H1 (cell line): Measurements from ENCODE around the gene SPSB1. TPM values are rescaled to one million over a fixed set of nuclear protein-coding genes. Genes with fewer than 3 reads are reported as not detected.
A peak's percentile ranks its signal among the peaks of the same experiment; 100 is the strongest.

ENCODE experiments used
- CTCF ChIA-PET: fragments of 300-600 bp; sonication (Branson Sonifier 250); formaldehyde crosslinking; loops from one replicate; lab custom pipeline; 2021; ENCODE audit not compliant: partially characterized antibody; lab: Charles Lee
- POLR2A ChIA-PET: fragments of 300-600 bp; sonication (Branson Sonifier 250); formaldehyde crosslinking; loops from one replicate; lab custom pipeline; 2021; ENCODE audit warnings: inconsistent platforms; ENCODE audit not compliant: partially characterized antibody; lab: Charles Lee
- DNase-seq, 2 experiments: peaks; one replicate each; pipeline versions ENCODE4 v3.0.0 to v3.0.0-alpha.2; 2010 to 2022; ENCODE audit warnings: low spot score in 2 of 2, low read depth in 1 of 2, mixed read lengths in 1 of 2
- FAIRE-seq: peaks from 2 replicates; lab custom pipeline; 2011; peaks lifted over from hg19 to GRCh38; lab: Jason Lieb, UNC
- H2AFZ ChIP-seq: 2 replicates; pipeline ENCODE4 v1.8.1; 2012; ENCODE audit warnings: low read length, inconsistent platforms
- H2AK5ac ChIP-seq: 2 replicates; pipeline ENCODE4 v1.6.1; 2013; ENCODE audit warnings: low read depth, low read length
- H2BK120ac ChIP-seq: replicated peaks from 2 replicates; pipeline ENCODE3; 2013; ENCODE audit warnings: low read depth, low read length, inconsistent platforms
- H2BK12ac ChIP-seq: 2 replicates; pipeline ENCODE4 v1.6.1; 2013; ENCODE audit warnings: low read depth, low read length
- H2BK15ac ChIP-seq: 2 replicates; pipeline ENCODE4 v1.6.1; 2013; ENCODE audit warnings: low read length
- H2BK20ac ChIP-seq: 2 replicates; pipeline ENCODE4 v1.6.1; 2013; ENCODE audit warnings: low read length
- H2BK5ac ChIP-seq: 2 replicates; pipeline ENCODE4 v1.6.1; 2013; ENCODE audit warnings: low read depth, low read length
- H3K14ac ChIP-seq: 2 replicates; pipeline ENCODE4 v1.6.1; 2013; ENCODE audit warnings: inconsistent platforms; ENCODE audit not compliant: insufficient read length
- H3K18ac ChIP-seq: 2 replicates; pipeline ENCODE4 v1.6.1; 2013; ENCODE audit warnings: low read length; ENCODE audit errors: extremely low read depth
- H3K23ac ChIP-seq: 2 replicates; pipeline ENCODE4 v1.6.1; 2013; ENCODE audit warnings: inconsistent platforms; ENCODE audit not compliant: insufficient read length
- H3K23me2 ChIP-seq: 2 replicates; pipeline ENCODE4 v1.6.1; 2013; ENCODE audit warnings: low read depth, low read length
- H3K27ac ChIP-seq: 2 replicates; pipeline ENCODE4 v1.6.1; 2011; ENCODE audit warnings: low read depth, low read length, inconsistent platforms
- H3K27me3 ChIP-seq, 4 experiments: replicated peaks in 1 of 4; 1 replicate in 1 of 4; 2 replicates in 3 of 4; pipeline versions ENCODE4 v1.6.1 to v1.8.1; 2011 to 2013; ENCODE audit warnings: low read length in 3 of 4, mild to moderate bottlenecking in 3 of 4, inconsistent platforms in 2 of 4, mixed read lengths in 2 of 4, moderate library complexity in 1 of 4; ENCODE audit not compliant: control insufficient read depth in 3 of 4, insufficient read depth in 3 of 4; ENCODE audit errors: extremely low read depth in 1 of 4
- H3K36me3 ChIP-seq, 4 experiments: 2 replicates each; pipeline versions ENCODE4 v1.6.1 to v1.8.1; 2011 to 2013; ENCODE audit warnings: mild to moderate bottlenecking in 4 of 4, low read length in 3 of 4, moderate library complexity in 2 of 4, control low read depth in 1 of 4, inconsistent platforms in 1 of 4; ENCODE audit not compliant: insufficient read depth in 4 of 4, control insufficient read depth in 2 of 4
- H3K4ac ChIP-seq: replicated peaks from 2 replicates; pipeline ENCODE3; 2013; ENCODE audit warnings: low read length, low read depth, mixed read lengths, inconsistent platforms; ENCODE audit not compliant: insufficient read length
- H3K4me1 ChIP-seq, 4 experiments: replicated peaks in 1 of 4; 1 replicate in 1 of 4; 2 replicates in 3 of 4; pipeline versions ENCODE4 v1.6.1 to v1.8.1; 2011 to 2013; ENCODE audit warnings: low read length in 3 of 4, inconsistent platforms in 2 of 4, mixed read lengths in 1 of 4; ENCODE audit not compliant: insufficient read depth in 4 of 4, control insufficient read depth in 3 of 4
- H3K4me2 ChIP-seq, 2 experiments: 2 replicates each; pipeline versions ENCODE4 v1.6.1 to v1.8.1; 2011 to 2013; ENCODE audit warnings: low read depth in 2 of 2, low read length in 2 of 2, control low read depth in 1 of 2, inconsistent platforms in 1 of 2, mild to moderate bottlenecking in 1 of 2; ENCODE audit not compliant: insufficient read depth in 1 of 2
- H3K4me3 ChIP-seq, 4 experiments: fragments of 200-600, 300-600 bp in 1 of 4; sonication (generic), shearing (Covaris generic), sonication (Bioruptor Twin) in 1 of 4; 2 replicates each; pipeline versions ENCODE4 v1.5.1 to v1.8.1; 2011 to 2016; ENCODE audit warnings: low read length in 4 of 4, low read depth in 3 of 4, control low read depth in 2 of 4, inconsistent platforms in 2 of 4, mild to moderate bottlenecking in 2 of 4, mixed read lengths in 1 of 4, moderate library complexity in 1 of 4; ENCODE audit not compliant: insufficient read depth in 2 of 4; ENCODE audit errors: extremely low read depth in 1 of 4
- H3K56ac ChIP-seq: replicated peaks from 2 replicates; pipeline ENCODE3; 2013; ENCODE audit warnings: low read depth, mild to moderate bottlenecking, mixed read lengths, low read length, inconsistent platforms; ENCODE audit not compliant: insufficient read length
- H3K79me1 ChIP-seq: 2 replicates; pipeline ENCODE4 v1.6.1; 2013; ENCODE audit warnings: low read depth, low read length, control low read depth
- H3K79me2 ChIP-seq, 2 experiments: 2 replicates each; pipeline versions ENCODE4 v1.6.1 to v1.8.1; 2012 to 2013; ENCODE audit warnings: low read length in 2 of 2, mild to moderate bottlenecking in 2 of 2, inconsistent platforms in 1 of 2; ENCODE audit not compliant: insufficient read depth in 2 of 2, control insufficient read depth in 1 of 2
- H3K9ac ChIP-seq, 4 experiments: replicated peaks in 1 of 4; 1 replicate in 1 of 4; 2 replicates in 3 of 4; pipeline versions ENCODE4 v1.6.1 to v1.8.1; 2011 to 2013; ENCODE audit warnings: low read depth in 3 of 4, low read length in 3 of 4, control low read depth in 2 of 4, mild to moderate bottlenecking in 2 of 4, moderate library complexity in 2 of 4, inconsistent platforms in 1 of 4; ENCODE audit errors: extremely low read depth in 1 of 4
- H3K9me3 ChIP-seq, 2 experiments: 2 replicates each; pipeline versions ENCODE4 v1.6.1 to v1.8.1; 2012 to 2013; ENCODE audit warnings: mild to moderate bottlenecking in 2 of 2, moderate library complexity in 2 of 2, control low read depth in 1 of 2, inconsistent platforms in 1 of 2, low read depth in 1 of 2, low read length in 1 of 2, mixed read lengths in 1 of 2; ENCODE audit not compliant: insufficient read depth in 2 of 2
- H4K20me1 ChIP-seq, 2 experiments: replicated peaks in 1 of 2; 2 replicates each; pipeline versions ENCODE3 to v1.8.1; 2011 to 2013; ENCODE audit warnings: inconsistent platforms in 2 of 2, low read length in 2 of 2, mild to moderate bottlenecking in 1 of 2; ENCODE audit not compliant: insufficient read depth in 2 of 2, control insufficient read depth in 1 of 2
- H4K5ac ChIP-seq: 2 replicates; pipeline ENCODE4 v1.6.1; 2013; ENCODE audit warnings: low read length, low read depth, mixed read lengths, inconsistent platforms; ENCODE audit not compliant: insufficient read length
- H4K8ac ChIP-seq: 2 replicates; pipeline ENCODE4 v1.8.0; 2013; ENCODE audit warnings: mild to moderate bottlenecking, moderate library complexity, low read length, inconsistent platforms; ENCODE audit not compliant: insufficient read depth; ENCODE audit errors: extremely low read depth
- H4K91ac ChIP-seq: replicated peaks from 2 replicates; pipeline ENCODE3; 2013; ENCODE audit warnings: low read length, mixed read lengths, inconsistent platforms; ENCODE audit not compliant: insufficient read length
- EGR1 ChIP-seq: IDR thresholded peaks from 2 replicates; pipeline ENCODE4 v1.6.1; 2011; ENCODE audit warnings: low read depth, low read length, borderline replicate concordance
- MAX ChIP-seq: IDR thresholded peaks from 2 replicates; pipeline ENCODE4 v1.6.1; 2012; ENCODE audit warnings: inconsistent platforms
- NANOG ChIP-seq: IDR thresholded peaks from 2 replicates; pipeline ENCODE4 v1.6.1; 2011; ENCODE audit warnings: low read length, low read depth, mild to moderate bottlenecking, inconsistent platforms; ENCODE audit not compliant: insufficient read depth, poor library complexity, severe bottlenecking
- SP1 ChIP-seq: IDR thresholded peaks from 2 replicates; pipeline ENCODE4 v1.6.1; 2011; ENCODE audit warnings: low read depth, low read length
- SP4 ChIP-seq: IDR thresholded peaks from 2 replicates; pipeline ENCODE4 v1.6.1; 2012; ENCODE audit warnings: low read length, inconsistent platforms
- TCF12 ChIP-seq: IDR thresholded peaks from 2 replicates; pipeline ENCODE4 v1.6.1; 2011; ENCODE audit warnings: low read depth, mild to moderate bottlenecking, low read length
- YY1 ChIP-seq: IDR thresholded peaks from 2 replicates; pipeline ENCODE4 v1.6.1; 2011; ENCODE audit warnings: low read depth, mild to moderate bottlenecking, low read length
- WGBS, 2 experiments: shearing (Covaris generic) in 1 of 2; methylation state at CpG; one replicate each; pipeline versions ENCODE4 v1.1.6 to v1.1.7; 2013 to 2015; ENCODE audit warnings: low lambda C conversion rate in 2 of 2, mixed read lengths in 2 of 2, inconsistent platforms in 1 of 2, low coverage in 1 of 2, missing lambda C conversion rate in 1 of 2; ENCODE audit not compliant: insufficient replicate concordance in 2 of 2, insufficient coverage in 1 of 2, insufficient read length in 1 of 2; ENCODE audit errors: extremely low coverage in 1 of 2, missing lambda C conversion rate in 1 of 2; 5-methylcytosine and 5-hydroxymethylcytosine counted together
- polyA plus RNA-seq, 7 experiments: library from polyadenylated mRNA; depleted of rRNA in 3 of 7; stranded (reverse) in 5 of 7; unstranded in 2 of 7; fragments of >200 nt in 5 of 7; fragments of 200-250 nt in 2 of 7; gene quantifications; 1 replicate in 5 of 7; 2 replicates in 1 of 7; 4 replicates in 1 of 7; pipeline versions ENCODE4 v1.2.1 to v1.2.3, GENCODE V29; 2011 to 2013; ENCODE audit warnings: missing spikeins in 2 of 7, mixed read lengths in 2 of 7
- total RNA-seq: library from RNA; stranded (reverse); fragmentation: NEBNext Ultra II Directional; extraction: Animal tissue kit (Norgen Biotek cat#: 25700); gene quantifications from 2 replicates; pipeline ENCODE4 v1.2.1, GENCODE V29; 2021

Gene SPSB1
- total and polyA plus RNA-seq, 2 of the 8 experiments (the other 6 are each of a cell fraction or from before 2014, with no cell fraction given), result 5.3 to 6.4 TPM

- H3K56ac ChIP-seq, result no peak overlapping the region
- ChIA-PET POLR2A (interaction anchor here (0.7 to 2.2 kb wide), 4 partner anchors 8 to 53 kb away, joined by 3 to 8 read pairs (median 4); no protein-coding TSS in a partner anchor), CTCF (interaction anchor here (1.6 to 3.3 kb wide), 5 partner anchors 14 to 171 kb away, joined by 4 to 11 read pairs (median 7); no protein-coding TSS in a partner anchor)
- no peaks in the 10 kb centered on the region; the same call in 1 of the 2 replicates for H3K79me1 ChIP-seq
- no peaks in the 10 kb centered on the region for H3K23me2 ChIP-seq
- peak overlapping the region in 1 of 4 experiments; percentile 9; a peak in 1 of 8 replicates for H3K4me3 ChIP-seq
- H2BK120ac ChIP-seq, result no peak overlapping the region
- TF ChIP-seq SP4 (no peak), MAX (peak; percentile 31; the same call in 1 of the 2 replicates), YY1 (peak; percentile 49), TCF12 (0 out of 2 replicates have a peak, but pooled peaks have one; percentile 18), NANOG (peak; percentile 42), EGR1 (no peak), SP1 (peak; percentile 37; the same call in 1 of the 2 replicates)
- H4K91ac ChIP-seq, result peak overlapping the region; percentile 77
- H2BK5ac ChIP-seq, result peak overlapping the region; percentile 48; the same call in 1 of the 2 replicates
- no peaks in the 10 kb centered on the region for H3K9me3 ChIP-seq
- peaks cover 0 to 4% of the 10 kb centered on the region in 2 experiments for H4K20me1 ChIP-seq
- FAIRE-seq (peak; percentile 83), DNase-seq (peak in 1 of 2 experiments; percentile 61)
- no peak overlapping the region for H2BK15ac ChIP-seq
- no peak overlapping the region for H2AFZ ChIP-seq
- H3K36me3 ChIP-seq, result no peaks in the 10 kb centered on the region
- no peak overlapping the region for H3K23ac ChIP-seq
- H3K9ac ChIP-seq, result no peak overlapping the region; a peak in 1 of 7 replicates
- H2AK5ac ChIP-seq, result peak overlapping the region; percentile 11; the same call in 1 of the 2 replicates
- no peak overlapping the region for H3K4ac ChIP-seq
- no peak overlapping the region for H3K14ac ChIP-seq
- H3K4me2 ChIP-seq, result peak overlapping the region; percentile 55 to 71
- peaks cover 12 to 37% (median 26%) of the 10 kb centered on the region in 4 experiments for H3K4me1 ChIP-seq
- peak overlapping the region; percentile 68; the same call in 1 of the 2 replicates for H3K18ac ChIP-seq
- H3K79me2 ChIP-seq, result no peaks in the 10 kb centered on the region
- 0 out of 2 replicates have a peak overlapping the region, but pooled peaks have one; percentile 14 for H3K27ac ChIP-seq
- 64% methylated on average over 16 of the region's 21 CpGs; no CpG with 5 or more reads in 1 of the 2 experiments for WGBS, 2 experiments
- peak overlapping the region; percentile 86; the same call in 1 of the 2 replicates for H2BK12ac ChIP-seq
- H2BK20ac ChIP-seq, result peak overlapping the region; percentile 86
- peak overlapping the region; percentile 62 for H4K8ac ChIP-seq
- peak overlapping the region; percentile 2 for H4K5ac ChIP-seq
- peaks cover 0 to 2% (median 0%) of the 10 kb centered on the region in 4 experiments; a peak in 1 of 7 replicates for H3K27me3 ChIP-seq
Measured at GRCh38 chr1:9319789-9320519, 27.3 kb downstream of the SPSB1 start.
